GM21360 (cell line): ENCODE measurements around the gene OSTF1.

Experiments used
- ATAC-seq: cut with Tn5 transposase; IDR thresholded peaks from one replicate; pipeline ENCODE4 v1.9.1; 2021; ENCODE audit warnings: mild to moderate bottlenecking, moderate library complexity; ENCODE audit not compliant: unreplicated experiment

Gene OSTF1

DNA sequence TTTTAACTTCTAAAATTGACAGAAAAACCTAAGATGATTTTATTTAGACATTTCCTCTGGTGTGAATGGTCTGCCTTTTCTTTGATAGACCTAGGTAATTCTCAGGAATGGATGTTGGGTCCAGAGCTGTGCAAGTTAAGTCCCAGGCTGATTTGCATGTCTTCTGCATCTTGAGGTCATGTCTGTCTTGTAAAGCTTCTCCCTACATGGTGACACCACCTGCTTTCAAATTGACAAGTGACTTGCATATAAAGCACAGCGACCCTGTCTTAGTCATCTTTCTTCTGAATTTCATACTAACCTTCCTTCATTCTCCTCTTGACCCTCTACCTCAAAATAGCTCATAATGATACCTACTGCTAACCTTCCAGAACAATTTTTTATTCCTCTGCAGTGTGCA is 29.2 kb downstream of the OSTF1 start:
- no peak for ATAC-seq

DNA sequence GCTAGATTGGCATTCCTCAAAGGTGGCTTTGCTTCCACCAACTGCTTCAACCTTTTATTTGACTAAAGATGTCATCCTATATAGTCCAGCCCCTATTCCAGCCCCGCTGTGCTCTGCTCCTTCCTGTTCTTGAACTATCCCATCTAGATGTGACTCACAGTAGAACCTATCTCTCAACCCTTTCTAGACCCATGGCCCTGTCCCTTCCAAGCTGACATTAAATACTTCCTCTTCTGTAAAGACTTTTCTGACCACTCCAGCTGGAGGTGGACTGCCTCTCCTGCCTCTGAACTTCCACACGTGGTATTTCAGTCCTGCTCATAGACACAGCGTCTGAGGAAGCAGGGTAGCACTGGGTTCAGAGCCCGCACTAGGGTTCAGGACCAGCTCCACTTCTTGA is 32.4 kb downstream of the OSTF1 start:
- no peak for ATAC-seq

DNA sequence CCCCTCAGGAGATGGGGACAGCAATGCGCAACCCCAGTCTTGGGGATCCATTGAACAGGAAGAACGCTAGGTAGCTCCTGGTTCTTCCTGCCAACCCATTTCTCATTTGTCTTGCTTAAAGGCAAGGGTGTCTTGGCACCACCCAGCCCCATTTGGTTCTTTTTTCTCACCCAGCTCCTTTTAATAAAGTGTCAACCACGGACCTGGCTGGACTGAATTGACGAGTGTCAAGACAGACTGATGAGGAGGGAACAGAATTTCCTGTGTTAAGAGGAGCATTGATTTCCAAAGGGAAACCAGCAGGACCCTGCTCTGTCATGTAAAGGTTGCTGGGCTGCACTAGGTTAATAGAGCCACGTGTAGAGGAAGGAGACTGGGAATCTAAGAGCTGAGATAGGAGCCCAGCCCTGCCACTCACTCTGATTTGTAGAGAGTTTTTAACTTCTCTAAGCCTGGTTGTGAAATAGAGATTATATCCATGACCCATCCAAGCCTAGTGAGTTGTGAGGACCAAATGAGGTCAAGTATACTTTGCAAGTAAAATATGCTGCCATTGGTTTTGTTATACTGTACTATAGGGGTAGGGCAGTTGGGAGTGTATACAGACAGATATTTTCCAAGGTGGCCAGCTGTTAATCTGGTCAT is 33.7 kb downstream of the OSTF1 start:
- no peak for ATAC-seq

DNA sequence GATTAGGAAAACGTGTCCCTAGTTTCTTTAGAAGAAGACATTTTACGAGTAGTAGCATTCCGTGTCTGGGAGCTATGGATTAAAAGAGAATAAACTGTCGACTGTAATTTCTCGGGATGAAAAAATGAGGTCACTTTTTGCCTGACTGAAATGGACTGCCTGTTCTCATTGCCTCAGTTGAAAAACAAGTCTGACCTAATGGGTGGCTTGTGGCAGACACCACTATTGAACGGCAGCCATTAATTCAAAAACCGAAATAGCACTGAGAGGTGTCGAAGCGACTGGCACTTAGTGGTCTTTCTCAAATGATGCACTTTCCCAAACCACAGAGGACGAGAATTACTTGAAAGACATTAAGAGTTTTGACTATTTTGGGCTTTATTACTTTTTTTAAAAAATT is 35.4 kb downstream of the OSTF1 start:
- ATAC-seq: no peak

DNA sequence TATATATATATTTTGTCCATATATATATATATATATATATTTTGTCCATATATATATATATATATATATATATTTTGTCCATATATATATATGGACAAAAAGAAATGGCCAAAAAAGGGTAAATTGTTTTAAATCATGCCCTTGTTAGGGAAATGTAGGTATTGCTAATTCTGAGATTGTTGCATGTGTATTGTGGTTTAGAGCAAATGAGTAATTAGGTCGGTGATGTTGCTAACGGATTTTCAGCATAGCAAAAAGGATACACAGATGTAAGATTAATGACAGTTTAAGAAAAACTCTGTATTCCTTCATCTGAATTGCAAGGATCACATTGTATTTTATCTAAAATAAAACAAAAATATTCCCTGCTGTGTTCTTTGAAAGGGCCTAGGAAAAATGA is 40.2 kb downstream of the OSTF1 start:
- no peak for ATAC-seq

DNA sequence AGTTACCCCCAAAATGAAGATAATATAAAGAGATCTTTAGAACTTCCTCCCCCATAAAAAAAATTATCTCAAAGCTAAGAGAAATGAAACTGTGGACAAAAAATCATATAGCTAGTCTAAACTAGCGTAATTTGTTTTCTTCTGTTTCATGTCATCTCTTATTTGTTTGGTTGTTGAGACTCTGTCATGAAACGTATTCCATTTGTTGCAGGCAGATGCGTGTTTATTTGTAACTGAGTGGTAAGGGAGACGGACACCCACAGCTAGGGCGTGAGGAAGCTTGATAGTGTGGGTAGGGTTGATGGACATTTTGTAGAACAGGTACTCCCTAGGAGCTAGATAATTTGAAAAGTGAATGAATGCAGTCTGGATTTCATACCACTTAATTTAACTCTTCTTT is 41.9 kb downstream of the OSTF1 start:
- ATAC-seq: no peak

DNA sequence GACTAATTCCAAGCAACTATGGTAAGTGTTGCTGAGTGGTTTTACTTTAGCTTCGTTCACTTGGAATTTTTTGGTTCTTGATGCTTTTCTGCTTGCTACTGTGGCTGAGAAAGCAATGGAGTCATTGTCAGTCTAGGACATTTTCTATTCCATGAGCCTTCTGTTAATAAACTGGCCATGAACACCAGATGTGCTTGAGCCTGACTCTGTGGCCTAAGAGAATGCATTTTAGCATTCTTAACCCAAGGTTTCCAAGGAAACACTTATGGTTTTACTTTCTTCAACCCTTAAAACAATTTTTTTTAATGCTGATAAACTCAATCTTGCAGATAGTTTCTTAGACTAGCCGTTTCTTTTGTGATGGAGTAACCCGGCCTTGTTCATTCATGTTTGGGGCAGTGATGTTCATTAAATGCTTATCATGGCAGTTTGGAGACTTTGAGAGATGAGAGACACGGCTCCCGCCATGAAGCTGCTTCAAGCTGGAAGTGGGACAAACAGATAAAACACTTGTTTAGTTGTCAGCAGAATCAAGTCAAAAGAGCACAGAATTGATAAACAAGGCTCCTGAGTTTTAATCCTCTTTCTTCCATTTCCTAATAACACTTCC is 42.4 kb downstream of the OSTF1 start:
- ATAC-seq: no peak

DNA sequence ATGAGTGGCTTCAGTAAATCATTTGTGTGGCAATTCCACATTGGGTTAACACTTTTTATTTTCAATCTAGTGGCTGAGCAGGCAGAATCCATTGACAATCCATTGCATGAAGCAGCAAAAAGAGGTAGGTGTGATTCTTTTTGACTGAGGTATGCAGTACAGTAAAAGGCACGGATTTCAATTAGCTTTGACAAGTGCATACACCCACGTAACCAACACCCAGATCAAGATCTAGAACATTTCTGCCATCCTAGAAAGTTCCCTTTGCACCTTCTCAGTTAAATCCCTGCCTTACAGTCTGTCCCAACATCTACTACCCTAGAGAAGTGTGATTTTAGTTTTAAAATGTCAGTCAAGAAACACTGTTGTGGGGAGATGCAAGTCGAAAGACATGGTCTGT is 43.4 kb downstream of the OSTF1 start:
- no peak for ATAC-seq

DNA sequence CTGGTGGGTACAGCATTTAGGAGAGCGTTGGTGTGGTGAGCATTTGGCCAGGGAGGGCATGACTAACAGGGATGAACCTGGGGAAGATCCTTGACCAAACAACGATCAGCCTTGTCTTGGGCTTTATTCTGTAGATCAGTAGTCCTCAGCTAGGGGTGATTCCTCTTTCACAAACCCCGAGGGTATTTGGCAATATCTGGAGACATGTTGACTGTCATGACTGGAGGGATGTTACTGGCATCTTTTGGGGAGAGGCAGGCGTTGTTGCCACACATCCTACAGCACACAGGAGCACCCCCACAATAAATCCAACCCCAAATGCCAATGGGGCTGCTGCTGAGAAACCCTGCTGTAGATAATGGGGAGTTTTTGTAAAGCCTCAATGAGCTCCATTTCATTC is 43.9 kb downstream of the OSTF1 start:
- ATAC-seq: no peak

DNA sequence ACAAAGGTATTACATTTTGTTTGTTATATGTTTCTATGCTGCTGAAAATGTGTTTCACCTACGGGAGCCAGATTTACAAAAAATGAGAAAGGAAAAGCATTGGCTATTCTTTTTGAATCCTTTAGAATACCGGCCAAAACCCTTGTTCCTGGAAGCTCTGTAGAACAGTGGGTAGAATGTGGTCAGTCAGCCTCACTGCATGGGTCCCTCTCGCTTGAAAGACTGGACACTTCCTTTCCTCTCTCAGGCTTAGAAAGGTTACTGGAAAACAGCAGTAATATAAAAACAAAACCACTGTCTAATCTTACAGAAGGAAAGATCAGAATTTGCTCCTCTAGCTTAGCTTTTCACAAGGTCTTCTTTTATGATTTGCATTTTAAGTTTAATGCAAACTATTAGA is 45.1 kb downstream of the OSTF1 start:
- no peak for ATAC-seq

DNA sequence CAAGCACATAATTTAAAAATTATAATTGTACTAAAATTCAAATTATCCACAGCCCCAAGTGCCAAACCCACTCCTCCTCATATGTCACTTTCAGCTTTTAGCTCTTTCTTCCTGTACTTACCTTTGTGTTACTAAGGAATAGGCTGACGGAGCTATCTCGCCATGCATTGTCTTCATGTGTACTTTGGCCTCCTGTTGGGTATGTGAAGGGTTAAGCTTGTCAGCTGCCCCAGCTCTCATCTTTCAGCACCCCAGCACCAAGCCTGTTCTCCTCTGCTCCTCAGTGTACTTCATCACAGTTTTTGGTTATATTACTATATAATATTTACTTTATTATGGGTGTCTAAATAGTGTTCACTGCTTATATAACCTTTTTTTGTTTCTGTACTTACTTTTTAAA is 46.2 kb downstream of the OSTF1 start:
- ATAC-seq: no peak

DNA sequence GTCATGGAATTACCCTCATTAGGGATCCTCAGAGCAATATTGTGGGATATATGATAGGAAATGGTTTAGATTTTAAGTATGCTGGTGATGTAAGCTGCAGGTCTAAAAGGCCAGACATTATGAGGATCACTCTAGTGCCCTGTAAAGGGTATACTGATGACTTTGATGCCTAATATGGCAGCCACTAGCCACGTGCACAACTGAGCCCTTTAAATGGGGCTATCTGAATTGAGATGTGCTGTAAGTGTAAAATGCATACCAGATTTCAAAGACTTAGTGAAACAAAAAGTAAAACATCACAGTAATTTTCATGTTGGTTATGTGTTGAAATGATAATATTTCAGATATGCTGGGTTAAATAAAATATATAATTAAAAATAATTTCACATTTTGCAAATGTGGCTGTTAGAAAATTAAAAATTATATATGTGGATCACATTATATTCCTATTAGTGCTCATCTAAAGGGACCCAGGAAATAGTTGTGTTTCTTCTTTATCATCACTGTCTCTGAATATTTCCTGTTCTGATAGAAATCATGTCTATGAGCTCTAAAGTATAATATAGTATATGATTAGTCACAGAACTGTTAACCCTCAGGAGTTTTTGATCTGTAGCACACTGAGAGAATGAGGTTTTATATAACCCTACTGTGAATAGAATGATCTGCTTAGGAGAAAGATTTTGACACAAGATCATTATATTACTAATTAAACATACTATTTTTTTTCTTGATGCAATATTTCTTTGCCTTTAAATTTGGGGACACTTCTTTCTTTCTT is 50.1 kb downstream of the OSTF1 start:
- ATAC-seq: no peak

DNA sequence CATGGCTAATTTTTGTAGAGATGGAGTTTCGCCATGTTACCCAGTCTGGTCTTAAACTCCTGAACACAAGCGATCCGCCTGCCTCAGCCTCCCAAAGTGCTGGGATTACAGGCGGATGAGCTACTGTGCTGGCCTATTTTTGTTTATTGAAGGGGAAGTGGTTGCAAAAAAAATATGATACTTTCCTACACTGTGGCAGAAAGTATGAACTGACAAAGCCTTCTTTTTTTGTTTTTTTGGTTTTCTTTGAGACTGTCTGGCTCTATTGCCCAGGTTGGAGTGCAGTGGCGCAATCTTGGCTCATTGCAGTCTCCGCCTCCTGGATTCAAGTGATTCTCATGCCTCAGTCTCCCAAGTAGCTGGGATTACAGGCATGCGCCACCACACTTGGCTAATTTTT is 50.9 kb downstream of the OSTF1 start:
- ATAC-seq: no peak

DNA sequence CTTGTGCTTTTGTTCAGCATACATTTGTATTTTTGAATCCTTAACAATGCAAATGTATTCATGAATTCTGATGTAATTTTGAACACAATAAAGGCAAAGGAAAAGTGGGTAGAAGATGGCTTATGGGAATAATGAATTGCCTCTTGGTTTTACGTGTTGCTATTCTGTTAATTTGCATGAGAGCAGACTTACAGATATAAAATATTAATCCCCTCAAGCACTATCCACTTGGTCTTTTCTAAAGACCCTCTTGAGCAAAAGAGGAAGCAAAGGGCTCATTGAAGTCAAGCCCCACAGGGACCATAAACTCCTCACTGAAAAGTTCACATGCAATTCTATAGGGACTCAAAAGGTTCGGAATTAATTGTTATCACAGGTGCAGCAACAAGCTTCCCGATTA is 51.9 kb downstream of the OSTF1 start:
- ATAC-seq: no peak

DNA sequence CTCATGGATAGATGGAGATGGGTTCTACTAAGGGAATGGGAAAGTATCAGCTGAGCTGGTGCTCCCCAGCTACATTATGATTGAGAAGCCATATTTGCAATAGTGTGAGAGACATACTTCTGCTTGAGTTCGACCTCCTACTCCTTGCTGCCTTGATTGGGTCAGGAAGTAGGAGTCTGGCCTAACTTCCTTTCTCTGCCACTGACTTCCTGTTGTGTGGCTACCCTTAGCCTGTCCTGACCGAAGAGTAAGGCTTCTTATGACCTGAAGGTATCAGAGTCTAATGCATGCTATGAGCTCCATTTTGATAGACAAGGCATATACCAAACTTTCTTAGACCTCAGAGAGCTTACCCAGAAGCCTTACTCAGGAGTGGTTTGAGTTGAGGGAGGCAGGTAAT is 53.9 kb downstream of the OSTF1 start:
- no peak for ATAC-seq

DNA sequence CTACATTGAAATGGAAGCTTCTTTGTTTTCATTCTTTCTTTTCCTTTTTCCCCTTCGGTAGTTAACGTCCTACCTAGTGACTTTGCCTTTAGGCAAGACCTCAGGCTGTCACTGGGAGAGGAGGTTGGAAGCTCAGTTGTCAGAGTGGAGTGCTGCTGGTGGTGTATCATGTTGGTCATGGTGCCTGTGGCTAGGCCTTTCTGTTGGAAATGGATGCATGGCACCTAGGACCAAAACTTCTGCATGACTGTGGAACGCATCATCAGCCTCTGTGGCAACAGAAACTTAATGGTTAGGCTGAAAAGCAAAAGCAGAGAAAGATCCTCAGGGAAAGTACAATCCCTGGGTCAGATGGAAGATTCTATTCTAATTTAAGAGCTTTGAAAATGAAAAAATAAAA is 57.9 kb downstream of the OSTF1 start:
- ATAC-seq: no peak

DNA sequence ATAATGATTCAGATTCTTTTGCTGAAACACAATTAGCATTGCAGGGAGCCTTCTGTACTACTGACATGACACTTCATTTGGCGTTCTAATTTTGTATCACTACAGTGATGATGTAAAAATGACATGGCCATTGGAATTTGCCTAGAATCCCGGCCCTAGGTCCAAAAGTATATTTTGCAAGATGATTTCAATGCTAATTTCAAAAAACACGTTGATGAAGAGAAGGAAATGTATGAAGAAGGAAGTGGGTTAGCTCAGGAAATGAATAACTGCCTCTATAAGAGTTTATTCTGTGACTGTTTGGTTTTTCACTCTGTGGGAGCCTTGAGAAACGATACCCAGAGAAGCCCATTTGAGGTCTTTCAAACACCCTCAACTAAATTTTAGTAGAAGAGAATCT is 59.3 kb downstream of the OSTF1 start:
- no peak for ATAC-seq

DNA sequence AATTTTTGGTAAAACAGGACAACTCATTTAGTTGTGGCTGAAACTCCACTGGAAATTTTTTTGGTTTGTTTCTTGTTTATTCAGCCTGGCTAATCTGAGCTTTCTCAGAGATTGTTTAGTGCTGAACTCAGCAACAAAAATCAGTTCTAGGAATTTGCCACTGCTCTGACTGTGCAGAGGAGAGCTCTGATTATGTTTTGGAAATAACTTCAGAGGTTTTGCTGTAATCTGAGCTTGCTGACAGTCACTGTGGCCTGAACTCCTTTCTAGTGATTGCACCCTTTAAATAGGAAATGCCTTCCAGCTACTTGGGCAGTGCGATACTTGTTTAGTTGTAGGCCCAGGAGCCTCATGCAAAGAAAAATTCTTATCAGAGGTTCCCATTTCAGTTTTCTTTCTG is 60.2 kb downstream of the OSTF1 start:
- ATAC-seq: no peak

DNA sequence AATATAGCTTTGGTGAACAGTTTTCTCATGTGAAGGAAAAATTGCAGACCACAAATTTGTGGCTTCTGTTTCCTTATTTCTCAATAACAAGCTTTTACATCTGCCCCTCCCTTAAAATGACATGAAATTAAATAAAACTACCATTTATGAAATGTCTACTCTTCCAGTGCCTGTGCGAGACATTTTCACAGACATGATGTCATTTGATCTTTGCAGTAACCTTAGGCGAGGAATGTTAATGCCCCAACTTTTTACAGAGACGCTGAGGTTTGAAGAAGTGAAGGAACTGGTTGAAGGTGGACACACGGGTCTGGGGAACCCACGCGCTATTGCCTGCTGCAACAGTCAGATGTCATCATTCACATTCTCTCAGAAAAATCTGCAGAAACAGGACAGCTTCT is 61.5 kb downstream of the OSTF1 start:
- ATAC-seq: no peak

DNA sequence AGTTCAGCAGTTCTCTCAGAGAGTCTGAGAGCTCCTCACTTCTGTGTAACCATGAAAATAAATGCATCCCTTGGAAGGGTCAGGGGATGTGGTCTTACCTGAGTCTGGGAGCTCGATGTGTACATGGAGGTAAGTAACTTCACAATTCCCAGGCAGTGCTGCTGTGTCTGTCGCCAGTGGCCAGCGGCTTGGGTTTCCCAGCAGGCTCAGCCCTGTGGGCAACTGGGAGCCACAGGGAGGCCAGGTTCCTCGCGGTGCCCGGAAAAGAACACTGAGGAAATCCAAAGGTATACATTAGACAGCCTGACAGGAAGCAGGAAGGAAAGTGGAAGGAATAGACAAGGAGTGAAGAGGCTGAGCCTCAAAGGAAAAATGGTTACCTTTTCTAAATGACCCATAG is 62.2 kb downstream of the OSTF1 start:
- no peak for ATAC-seq

DNA sequence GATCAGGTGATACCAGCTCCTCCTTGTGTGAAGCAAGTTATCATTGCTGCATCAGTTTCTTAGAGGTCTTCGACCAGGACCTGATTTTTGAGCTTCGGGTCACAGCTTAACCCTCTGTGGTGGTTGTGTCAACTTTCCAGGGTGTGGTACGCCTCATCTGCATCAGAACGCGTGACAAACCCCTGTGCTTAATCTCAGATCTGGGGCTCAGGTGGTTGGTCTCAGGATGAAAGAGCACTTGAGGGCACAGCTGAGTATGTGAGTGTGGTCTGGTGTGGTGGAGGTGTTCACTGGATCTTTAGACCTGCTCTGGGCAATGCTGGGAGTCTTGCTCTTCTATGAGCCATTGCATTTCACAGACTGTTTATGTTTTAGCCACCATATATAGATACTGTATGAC is 64.1 kb downstream of the OSTF1 start:
- no peak for ATAC-seq

DNA sequence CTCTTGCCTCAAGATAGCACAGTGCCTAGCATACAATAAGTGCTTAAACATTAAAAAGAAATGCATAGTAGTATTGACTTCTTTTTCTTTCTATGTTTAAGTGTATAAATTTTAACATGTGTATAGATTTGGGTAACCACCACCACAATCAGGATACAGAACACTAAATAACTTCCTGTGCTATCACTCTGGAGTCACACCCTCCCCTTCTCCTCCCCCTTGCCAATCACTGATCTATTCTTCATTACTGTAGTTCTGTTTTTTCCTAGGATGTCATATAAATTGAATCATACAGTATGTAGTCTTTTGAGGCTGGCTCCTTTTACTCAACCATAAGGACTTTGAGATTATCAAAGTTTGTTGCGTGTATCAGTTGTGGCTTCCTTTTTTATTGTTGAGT is 68.5 kb downstream of the OSTF1 start:
- no peak for ATAC-seq
